GM12891 (cell line): Measurements from ENCODE around the gene AHDC1.
"Not testable (repeated sequence)": the region's sequence is repeated elsewhere in the genome, so short reads cannot be mapped to it uniquely, and the experiment has no call there.

Experiments used
- DNase-seq: peaks from one replicate; pipeline ENCODE4 v3.0.0; 2011; ENCODE audit warnings: low spot score; ENCODE audit not compliant: insufficient read length
- FAIRE-seq: peaks from 2 replicates; lab custom pipeline; 2011; peaks lifted over from hg19 to GRCh38; lab: Jason Lieb, UNC
- PAX5 ChIP-seq: IDR thresholded peaks from 2 replicates; pipeline ENCODE4 v1.6.1; 2011; ENCODE audit warnings: low read length, moderate library complexity, mild to moderate bottlenecking; ENCODE audit not compliant: insufficient read depth, severe bottlenecking
- POLR2A ChIP-seq: IDR thresholded peaks from 2 replicates; pipeline ENCODE4 v1.6.1; 2011; ENCODE audit warnings: low read depth, low read length, control low read depth
- POLR2AphosphoS5 ChIP-seq: IDR thresholded peaks from 2 replicates; pipeline ENCODE4 v1.6.1; 2011; ENCODE audit warnings: low read depth, low read length, control low read depth
- POU2F2 ChIP-seq: IDR thresholded peaks from 2 replicates; pipeline ENCODE4 v1.6.1; 2011; ENCODE audit warnings: low read depth, mild to moderate bottlenecking, control low read depth, low read length, moderate library complexity
- SPI1 ChIP-seq: IDR thresholded peaks from 2 replicates; pipeline ENCODE4 v1.6.1; 2011; ENCODE audit warnings: low read depth, low read length, control low read depth
- TAF1 ChIP-seq: IDR thresholded peaks from 2 replicates; pipeline ENCODE4 v1.6.1; 2011; ENCODE audit warnings: low read depth, low read length, control low read depth

The AHDC1 gene

GRCh38 chr1:27504588-27505419, 99.1 kb downstream of the AHDC1 start:
- DNase-seq = no peak

GRCh38 chr1:27503844-27504587, 99.9 kb downstream of the AHDC1 start:
- DNase-seq = no peak
- no peak for TF ChIP-seq TAF1
- TF ChIP-seq SPI1 = no peak
- TF ChIP-seq POLR2A = no peak
- no peak for TF ChIP-seq PAX5
- no peak for TF ChIP-seq POU2F2
- no peak for TF ChIP-seq POLR2AphosphoS5
- no peak for FAIRE-seq

More at GRCh38 chr1:27504588-27505419, 99.1 kb downstream of the AHDC1 start:
- FAIRE-seq = no peak
- TF ChIP-seq POLR2AphosphoS5 = no peak
- no peak for TF ChIP-seq TAF1
- no peak for TF ChIP-seq SPI1
- no peak for TF ChIP-seq PAX5
- no peak for TF ChIP-seq POLR2A
- no peak for TF ChIP-seq POU2F2

- no peak for DNase-seq
- no peak for FAIRE-seq
- TF ChIP-seq SPI1 (no peak), POLR2A (no peak), POLR2AphosphoS5 (no peak), POU2F2 (no peak), TAF1 (no peak), PAX5 (no peak)
These were observed 100.9 kb downstream of the AHDC1 start for GRCh38 chr1:27503033-27503432.

- not testable (repeated sequence) for FAIRE-seq, DNase-seq
These were observed 102.8 kb downstream of the AHDC1 start for GRCh38 chr1:27501159-27501558.

- TF ChIP-seq SPI1 (no peak), POLR2A (no peak), PAX5 (no peak), TAF1 (no peak), POLR2AphosphoS5 (no peak), POU2F2 (no peak)
- DNase-seq (no peak), FAIRE-seq (no peak)
These were observed 104.8 kb downstream of the AHDC1 start for GRCh38 chr1:27499142-27499541.

- DNase-seq = no peak
- no peak for TF ChIP-seq TAF1
- TF ChIP-seq PAX5 = no peak
- no peak for TF ChIP-seq POLR2A
- TF ChIP-seq SPI1 = no peak
- TF ChIP-seq POLR2AphosphoS5 = no peak
- no peak for TF ChIP-seq POU2F2
- no peak for FAIRE-seq
These were observed 107.3 kb downstream of the AHDC1 start for GRCh38 chr1:27496604-27497155.

GRCh38 chr1:27492796-27493195, 111.1 kb downstream of the AHDC1 start:
- DNase-seq (no peak), FAIRE-seq (no peak)
- no peak for TF ChIP-seq TAF1
- TF ChIP-seq SPI1 = no peak
- TF ChIP-seq POLR2AphosphoS5 = no peak
- TF ChIP-seq POU2F2 = no peak
- TF ChIP-seq PAX5 = no peak
- TF ChIP-seq POLR2A = no peak

GRCh38 chr1:27491748-27492700, 111.9 kb downstream of the AHDC1 start:
- FAIRE-seq (peak; percentile 60), DNase-seq (no peak)
- TF ChIP-seq POU2F2 (no peak), POLR2A (no peak), PAX5 (no peak), POLR2AphosphoS5 (no peak), SPI1 (peak; percentile 53)
